BJ (cell line): ENCODE results near the gene NF2. TPM values are rescaled to one million over a fixed set of nuclear protein-coding genes. Genes with fewer than 3 reads are reported as not detected.

ENCODE experiments used
- CTCF ChIA-PET: fragments of 350-600 bp; formaldehyde crosslinking; extraction: SDS; loops from one replicate; lab custom pipeline; 2021; ENCODE audit warnings: antibody characterized with exemption, inconsistent platforms; lab: Yijun Ruan, JAX
- POLR2A ChIA-PET: fragments of 300-600 bp; sonication (Branson Sonifier 250); formaldehyde crosslinking; extraction: SDS; loops from one replicate; lab custom pipeline; 2021; ENCODE audit warnings: antibody characterized with exemption; lab: Charles Lee
- DNase-seq: peaks from one replicate; pipeline ENCODE4 v3.0.0-alpha.2; 2011; ENCODE audit warnings: low read depth
- H3K27me3 ChIP-seq: 2 replicates; pipeline ENCODE4 v1.6.0; 2011; ENCODE audit warnings: low read length; ENCODE audit not compliant: control insufficient read depth, insufficient read depth
- H3K36me3 ChIP-seq: 2 replicates; pipeline ENCODE4 v1.5.1; 2011; ENCODE audit warnings: low read length; ENCODE audit not compliant: control insufficient read depth, insufficient read depth
- H3K4me3 ChIP-seq: 2 replicates; pipeline ENCODE4 v1.5.1; 2011; ENCODE audit warnings: low read depth, mild to moderate bottlenecking, control low read depth, low read length
- CTCF ChIP-seq: IDR thresholded peaks from 2 replicates; pipeline ENCODE4 v1.5.1; 2011; ENCODE audit warnings: low read depth, mild to moderate bottlenecking, control low read depth, inconsistent platforms, low read length, moderate library complexity; ENCODE audit not compliant: insufficient read depth
- polyA plus RNA-seq: library from polyadenylated mRNA; depleted of rRNA; stranded (reverse); fragments of >200 nt; gene quantifications from 2 replicates; pipeline ENCODE4 v1.2.3, GENCODE V29; 2011

The NF2 gene
- polyA plus RNA-seq, 1 experiment, result 36.0 TPM

- ChIA-PET POLR2A (no interaction called here), CTCF (no interaction called here)
- no peaks in the 10 kb centered on the region for H3K27me3 ChIP-seq
- peaks cover 11% of the 10 kb centered on the region for H3K36me3 ChIP-seq
- no peak for TF ChIP-seq CTCF
- no peak for DNase-seq
- no peak overlapping the region for H3K4me3 ChIP-seq
Measured at GRCh38 chr22:29684244-29684643, 80.8 kb downstream of the NF2 start.

GRCh38 chr22:29689206-29689879 lies 85.9 kb downstream of the NF2 start:
- H3K4me3 ChIP-seq, result no peak overlapping the region
- CTCF ChIA-PET, result interaction anchor here (0.6 to 2.7 kb wide), 25 partner anchors 8 to 401 kb away, joined by 3 to 19 read pairs (median 4); partner anchors contain the start of genes UQCR10 and ZMAT5
- H3K36me3 ChIP-seq, result peaks cover 12% of the 10 kb centered on the region
- POLR2A ChIA-PET, result interaction anchor here (0.6 kb wide), 1 partner anchor 9 kb away, joined by 4 read pairs; no protein-coding TSS in a partner anchor
- H3K27me3 ChIP-seq, result no peaks in the 10 kb centered on the region
- no peak for DNase-seq
- no peak for TF ChIP-seq CTCF

GRCh38 chr22:29689880-29690213 lies 86.4 kb downstream of the NF2 start:
- DNase-seq, result no peak
- ChIA-PET POLR2A (no interaction called here), CTCF (interaction anchor here (0.7 to 2.7 kb wide), 23 partner anchors 9 to 401 kb away, joined by 3 to 19 read pairs (median 4); partner anchors contain the start of genes UQCR10 and ZMAT5)
- no peak overlapping the region for H3K4me3 ChIP-seq
- peak; percentile 84 for TF ChIP-seq CTCF
- H3K27me3 ChIP-seq, result no peaks in the 10 kb centered on the region
- peaks cover 14% of the 10 kb centered on the region for H3K36me3 ChIP-seq

GRCh38 chr22:29690476-29690875 lies 87.0 kb downstream of the NF2 start:
- H3K27me3 ChIP-seq, result no peaks in the 10 kb centered on the region
- TF ChIP-seq CTCF, result no peak
- no peak overlapping the region for H3K4me3 ChIP-seq
- H3K36me3 ChIP-seq, result peaks cover 17% of the 10 kb centered on the region
- ChIA-PET CTCF (interaction anchor here (0.7 to 2.7 kb wide), 16 partner anchors 10 to 398 kb away, joined by 3 to 19 read pairs (median 4); partner anchors contain the start of genes UQCR10 and ZMAT5), POLR2A (no interaction called here)
- no peak for DNase-seq

GRCh38 chr22:29691636-29692326 lies 88.3 kb downstream of the NF2 start:
- no peaks in the 10 kb centered on the region for H3K27me3 ChIP-seq
- H3K4me3 ChIP-seq, result no peak overlapping the region
- H3K36me3 ChIP-seq, result peaks cover 21% of the 10 kb centered on the region
- ChIA-PET POLR2A (no interaction called here), CTCF (interaction anchor here (1.0 to 1.4 kb wide), 2 partner anchors 30 to 313 kb away, joined by 4 read pairs; no protein-coding TSS in a partner anchor)
- DNase-seq, result no peak
- TF ChIP-seq CTCF, result no peak
